ENCODE data around the gene SHMT2.

SHMT2 gene

GRCh38 chr12:57241402-57242310 is 12.1 kb downstream of the SHMT2 start:
- DNase-seq: no peak

GRCh38 chr12:57242329-57242690 is 12.8 kb downstream of the SHMT2 start:
- no peak for DNase-seq

GRCh38 chr12:57242691-57243454 is 13.4 kb downstream of the SHMT2 start:
- DNase-seq: peak; percentile 88

GRCh38 chr12:57243521-57244311 is 14.2 kb downstream of the SHMT2 start:
- DNase-seq: peak; percentile 92

- DNase-seq: no peak
These were observed 14.8 kb downstream of the SHMT2 start for GRCh38 chr12:57244312-57244696.

- DNase-seq: no peak
These were observed 17.5 kb downstream of the SHMT2 start for GRCh38 chr12:57247041-57247440.

- DNase-seq: no peak
These were observed 19.6 kb downstream of the SHMT2 start for GRCh38 chr12:57248934-57249742.

GRCh38 chr12:57250541-57250940 is 21.0 kb downstream of the SHMT2 start:
- DNase-seq: no peak

GRCh38 chr12:57250956-57251355 is 21.4 kb downstream of the SHMT2 start, which contains the start of gene STAC3:
TSS of gene STAC3 (minus strand) at chr12:57251187. CDS start at chr12:57249636, 1,551 bp downstream.
- DNase-seq: no peak

- no peak for DNase-seq
These were observed 25.2 kb downstream of the SHMT2 start for GRCh38 chr12:57254506-57255280.

GRCh38 chr12:57255916-57256315 is 26.4 kb downstream of the SHMT2 start:
- DNase-seq: no peak

GRCh38 chr12:57258977-57259970 is 29.8 kb downstream of the SHMT2 start:
- no peak for DNase-seq

GRCh38 chr12:57260366-57260765 is 30.9 kb downstream of the SHMT2 start:
- no peak for DNase-seq

- no peak for DNase-seq
These were observed 31.9 kb downstream of the SHMT2 start for GRCh38 chr12:57261428-57261865.

- DNase-seq: no peak
These were observed 32.8 kb downstream of the SHMT2 start for GRCh38 chr12:57262126-57262822.

- DNase-seq: no peak
These were observed 33.6 kb downstream of the SHMT2 start for GRCh38 chr12:57263096-57263495.

GRCh38 chr12:57266681-57267080 is 37.2 kb downstream of the SHMT2 start:
- no peak for DNase-seq

- peak; percentile 69 for DNase-seq
These were observed 38.8 kb downstream of the SHMT2 start for GRCh38 chr12:57268264-57268663.

- DNase-seq: no peak
These were observed 41.5 kb downstream of the SHMT2 start for GRCh38 chr12:57270966-57271470.

Measured in stimulated activated CD8-positive, alpha-beta memory T cell treated with anti-CD3 and anti-CD28 coated beads, Interleukin-4, amount 100 ng/mL, for 48 hours (primary cell).